Mucosa of descending colon (tissue), 3 donors: ENCODE data around the gene PDLIM5. TPM values are rescaled to one million over a fixed set of nuclear protein-coding genes. Genes with fewer than 3 reads are reported as not detected.
"Not testable (repeated sequence)": the region's sequence is repeated elsewhere in the genome, so short reads cannot be mapped to it uniquely, and the experiment has no call there.

Experiments used
- ATAC-seq: fragments of 200-7000 bp; cut with Tn5 transposase; one replicate; pipeline ENCODE4 v1.9.1; 2020; ENCODE audit warnings: mild to moderate bottlenecking, moderate library complexity
- DNase-seq, 3 donors: peaks; one replicate each; pipeline ENCODE4 v3.0.0-alpha.2; 2020
- H3K36me3 ChIP-seq: fragments of 200-600 bp; one replicate; pipeline ENCODE4 v1.8.0; 2021; ENCODE audit warnings: low read depth, mild to moderate bottlenecking
- H3K4me1 ChIP-seq: fragments of 200-600 bp; one replicate; pipeline ENCODE4 v1.8.0; 2021; ENCODE audit warnings: low read depth, mild to moderate bottlenecking
- H3K4me3 ChIP-seq: fragments of 200-600 bp; one replicate; pipeline ENCODE4 v1.8.0; 2021; ENCODE audit warnings: mild to moderate bottlenecking
- H3K9me3 ChIP-seq: fragments of 200-600 bp; one replicate; pipeline ENCODE4 v1.8.0; 2021; ENCODE audit warnings: mild to moderate bottlenecking
- intact Hi-C, 2 donors: fragments of 100-400 bp; cut with DNase I in 1 of 2; cut with micrococcal nuclease in 1 of 2; formaldehyde crosslinking; loops; one replicate each; pipeline versions ENCODE4 v1.11.0 to v1.11.1; 2022; cut with DNase I, micrococcal nuclease
- total RNA-seq, 3 donors: library from RNA; stranded (reverse); fragmentation: NEBNext Ultra II Directional in 2 of 3; extraction: Animal tissue kit (Norgen Biotek cat#: 25700) in 2 of 3; gene quantifications; one replicate each; pipeline versions ENCODE4 v1.2.1 to v1.2.4, GENCODE V29; 2021 to 2023
- TF ChIP-seq, protein P1 (sequence below): fragments of 200-600 bp; IDR thresholded peaks from one replicate; pipeline ENCODE4 v1.8.0; 2022; ENCODE audit warnings: antibody characterized with exemption, mild to moderate bottlenecking
- donor health status: DM: no; HTN: no; CAD: no; lungs with moderate emphysema.
- donor health status: DM: no; HTN: no; CAD: no.
- donor health status: DM: no; HTN: yes; CAD: no.

The PDLIM5 gene
- total RNA-seq, 3 donors from 2014 or later, result 137 to 183 (median 160) TPM

DNA sequence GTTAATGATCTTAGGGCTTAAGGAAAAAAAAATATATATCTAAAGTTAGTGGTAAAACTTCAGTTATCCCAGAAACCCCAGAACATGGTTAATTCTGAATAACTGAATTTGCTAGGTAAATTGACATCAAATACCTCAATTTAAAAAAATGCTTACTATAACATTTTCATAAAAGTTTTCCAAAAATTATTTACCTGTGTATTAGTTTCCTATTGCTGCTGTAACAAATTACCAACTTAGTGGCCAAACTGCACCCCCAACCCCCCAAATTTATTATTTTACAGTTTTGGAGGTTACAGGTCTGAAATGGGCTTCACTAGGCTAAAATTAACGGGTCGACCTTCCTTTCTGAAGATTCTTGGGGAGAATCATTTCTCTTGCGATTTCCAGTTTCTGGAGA lies 95.2 kb downstream of the PDLIM5 start:
- Histone ChIP-seq H3K9me3 (no peaks in the 10 kb centered on the region), H3K36me3 (no peaks in the 10 kb centered on the region), H3K4me1 (no peaks in the 10 kb centered on the region), H3K4me3 (no peak overlapping the region)
- ATAC-seq (no peak), DNase-seq (no peak)
- intact Hi-C loops, result no loop called here
- TF ChIP-seq, protein P1, sequence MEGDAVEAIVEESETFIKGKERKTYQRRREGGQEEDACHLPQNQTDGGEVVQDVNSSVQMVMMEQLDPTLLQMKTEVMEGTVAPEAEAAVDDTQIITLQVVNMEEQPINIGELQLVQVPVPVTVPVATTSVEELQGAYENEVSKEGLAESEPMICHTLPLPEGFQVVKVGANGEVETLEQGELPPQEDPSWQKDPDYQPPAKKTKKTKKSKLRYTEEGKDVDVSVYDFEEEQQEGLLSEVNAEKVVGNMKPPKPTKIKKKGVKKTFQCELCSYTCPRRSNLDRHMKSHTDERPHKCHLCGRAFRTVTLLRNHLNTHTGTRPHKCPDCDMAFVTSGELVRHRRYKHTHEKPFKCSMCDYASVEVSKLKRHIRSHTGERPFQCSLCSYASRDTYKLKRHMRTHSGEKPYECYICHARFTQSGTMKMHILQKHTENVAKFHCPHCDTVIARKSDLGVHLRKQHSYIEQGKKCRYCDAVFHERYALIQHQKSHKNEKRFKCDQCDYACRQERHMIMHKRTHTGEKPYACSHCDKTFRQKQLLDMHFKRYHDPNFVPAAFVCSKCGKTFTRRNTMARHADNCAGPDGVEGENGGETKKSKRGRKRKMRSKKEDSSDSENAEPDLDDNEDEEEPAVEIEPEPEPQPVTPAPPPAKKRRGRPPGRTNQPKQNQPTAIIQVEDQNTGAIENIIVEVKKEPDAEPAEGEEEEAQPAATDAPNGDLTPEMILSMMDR, result no peak

DNA sequence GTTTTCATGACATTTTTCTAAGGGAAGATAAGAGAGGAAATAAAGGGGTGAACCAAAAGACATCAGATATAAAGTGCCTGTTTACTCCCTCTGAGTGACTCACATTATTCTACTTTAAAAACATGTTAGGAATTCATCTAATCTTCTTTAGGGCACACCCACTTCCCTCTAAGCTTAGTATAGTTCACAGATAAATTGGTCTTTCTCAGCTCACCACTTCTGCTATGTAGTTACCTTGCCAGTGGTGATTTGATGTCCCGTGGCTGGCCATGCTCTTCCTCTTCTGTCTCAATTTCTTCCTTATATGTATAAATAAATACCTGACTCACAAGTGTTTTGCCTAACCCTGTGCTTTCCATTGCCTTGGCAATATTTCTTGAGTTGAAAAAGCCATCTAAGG lies 96.8 kb downstream of the PDLIM5 start:
- TF ChIP-seq, protein P1, result no peak
- no peaks in the 10 kb centered on the region for H3K36me3 ChIP-seq
- no peaks in the 10 kb centered on the region for H3K4me1 ChIP-seq
- ATAC-seq (peak; percentile 74), DNase-seq (no peak)
- no peak overlapping the region for H3K4me3 ChIP-seq
- intact Hi-C loops, result no loop called here
- H3K9me3 ChIP-seq, result no peaks in the 10 kb centered on the region

DNA sequence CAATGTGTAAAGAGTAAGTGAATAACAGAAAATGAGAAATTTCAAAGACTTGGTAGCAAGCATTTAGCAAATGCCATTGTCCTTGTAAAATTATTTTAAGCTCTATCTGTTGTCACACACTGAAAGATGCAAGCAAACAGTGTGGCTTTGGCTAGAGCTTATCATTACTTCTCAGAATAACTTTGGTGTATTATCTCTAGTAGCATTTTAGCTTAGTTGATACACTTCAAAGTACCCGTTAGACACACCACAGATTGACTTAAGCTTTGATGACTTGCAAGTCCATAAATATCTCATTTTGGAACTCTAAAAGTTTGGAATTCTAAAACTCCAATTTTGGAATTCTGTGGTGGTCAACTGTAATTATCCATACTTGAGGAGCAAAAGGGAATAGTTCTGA lies 98.6 kb downstream of the PDLIM5 start:
- TF ChIP-seq, protein P1, result no peak
- H3K9me3 ChIP-seq, result no peaks in the 10 kb centered on the region
- H3K4me1 ChIP-seq, result no peaks in the 10 kb centered on the region
- ATAC-seq (no peak), DNase-seq (no peak)
- intact Hi-C loops, result no loop called here
- H3K4me3 ChIP-seq, result no peak overlapping the region
- no peaks in the 10 kb centered on the region for H3K36me3 ChIP-seq

DNA sequence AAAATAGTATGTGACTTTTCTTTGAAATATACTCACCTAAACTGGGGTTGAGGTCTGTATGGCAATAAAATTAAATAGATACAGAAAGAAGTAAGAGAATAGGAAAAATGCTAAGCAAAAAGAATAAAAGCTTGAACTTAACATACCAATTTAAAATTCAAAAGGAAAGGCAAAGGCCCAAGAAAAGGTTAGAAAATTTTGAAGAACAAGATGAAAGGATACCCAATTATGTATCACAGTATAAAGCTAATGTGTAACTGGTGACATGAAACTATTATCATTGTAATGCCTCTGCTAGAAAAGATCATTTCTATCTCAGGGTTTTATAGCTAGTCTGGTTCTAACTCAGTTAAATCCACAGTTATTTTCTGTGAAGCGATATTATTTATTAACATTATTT lies 99.1 kb downstream of the PDLIM5 start:
- no peaks in the 10 kb centered on the region for H3K9me3 ChIP-seq
- TF ChIP-seq, protein P1, result no peak
- ATAC-seq, result no peak
- no peaks in the 10 kb centered on the region for H3K36me3 ChIP-seq
- no peak for DNase-seq
- H3K4me1 ChIP-seq, result no peaks in the 10 kb centered on the region
- no peak overlapping the region for H3K4me3 ChIP-seq
- intact Hi-C loops, result no loop called here

DNA sequence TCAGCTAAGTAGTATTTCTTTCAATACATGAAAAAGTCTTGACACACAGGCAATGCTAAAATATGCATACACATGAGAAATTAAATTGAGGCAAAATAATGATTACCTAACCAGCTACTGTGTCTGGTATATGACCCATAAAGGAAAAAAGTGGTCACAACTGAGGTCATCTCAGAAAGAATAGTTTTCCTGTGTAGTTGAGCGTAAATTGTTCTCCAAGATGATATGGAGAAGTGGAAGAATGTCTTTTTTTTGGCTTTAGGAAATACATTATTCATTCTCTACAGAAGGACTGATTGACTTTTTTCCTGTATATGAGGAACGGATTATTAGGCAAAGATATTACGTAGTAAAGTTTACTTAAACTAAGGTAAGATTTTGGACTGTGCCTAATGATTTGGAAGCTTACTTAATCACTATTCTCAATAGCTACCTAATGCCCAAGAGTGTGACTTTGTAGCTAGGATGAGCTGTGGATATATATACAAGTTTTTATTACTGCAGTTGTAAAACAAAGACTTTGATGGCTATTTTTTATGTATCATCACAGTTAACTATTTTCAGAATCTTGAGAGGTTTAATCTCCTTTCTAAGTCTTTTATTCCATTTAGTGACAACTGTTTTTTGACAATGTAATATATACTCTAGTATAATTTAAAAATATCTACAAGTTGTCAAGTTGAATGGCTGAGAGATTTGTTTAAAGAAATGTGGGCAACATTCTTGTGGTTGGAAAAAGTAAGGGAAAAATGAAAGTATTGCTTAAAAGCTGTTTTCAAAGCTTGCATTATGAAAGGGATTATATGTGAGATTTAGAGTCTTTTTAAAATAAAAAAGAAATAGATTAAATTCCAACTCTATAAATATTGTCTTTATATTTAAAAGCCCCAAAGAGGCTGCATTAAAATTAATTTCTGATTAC lies 100.2 kb downstream of the PDLIM5 start:
- no peak overlapping the region for H3K4me3 ChIP-seq
- H3K4me1 ChIP-seq, result no peaks in the 10 kb centered on the region
- ATAC-seq (no peak), DNase-seq (no peak)
- no peaks in the 10 kb centered on the region for H3K36me3 ChIP-seq
- intact Hi-C loops, result no loop called here
- TF ChIP-seq, protein P1, result no peak
- no peaks in the 10 kb centered on the region for H3K9me3 ChIP-seq

DNA sequence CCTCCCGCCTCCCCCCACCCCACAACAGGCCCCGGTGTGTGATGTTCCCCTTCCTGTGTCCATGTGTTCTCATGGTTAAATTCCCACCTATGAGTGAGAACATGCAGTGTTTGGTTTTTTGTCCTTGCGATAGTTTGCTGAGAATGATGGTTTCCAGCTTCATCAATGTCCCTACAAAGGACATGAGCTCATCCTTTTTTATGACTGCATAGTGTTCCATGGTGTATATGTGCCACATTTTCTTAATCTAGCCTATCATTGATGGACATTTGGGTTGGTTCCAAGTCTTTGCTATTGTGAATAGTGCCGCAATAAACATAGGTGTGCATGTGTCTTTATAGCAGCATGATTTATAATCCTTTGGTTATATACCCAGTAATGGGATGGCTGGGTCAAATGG lies 104.3 kb downstream of the PDLIM5 start:
- H3K9me3 ChIP-seq, DNase-seq, H3K36me3 ChIP-seq, H3K4me3 ChIP-seq, ATAC-seq, H3K4me1 ChIP-seq, intact Hi-C loops: not testable (repeated sequence)

DNA sequence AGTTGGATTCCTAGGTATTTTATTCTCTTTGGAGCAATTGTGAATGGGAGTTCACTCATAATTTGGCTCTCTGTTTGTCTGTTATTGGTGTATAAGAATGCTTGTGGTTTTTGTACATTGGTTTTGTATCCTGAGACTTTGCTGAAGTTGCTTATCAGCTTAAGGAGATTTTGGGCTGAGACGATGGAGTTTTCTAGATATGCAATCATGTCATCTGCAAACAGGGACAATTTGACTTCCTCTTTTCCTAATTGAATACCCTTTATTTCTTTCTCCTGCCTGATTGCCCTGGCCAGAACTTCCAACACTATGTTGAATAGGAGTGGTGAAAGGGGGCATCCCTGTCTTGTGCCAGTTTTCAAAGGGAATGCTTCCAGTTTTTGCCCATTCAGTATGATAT lies 105.9 kb downstream of the PDLIM5 start:
- intact Hi-C loops, H3K4me1 ChIP-seq, ATAC-seq, H3K4me3 ChIP-seq, H3K9me3 ChIP-seq, H3K36me3 ChIP-seq, DNase-seq: not testable (repeated sequence)
